DOHH2 (cell line): ENCODE measurements around the gene GLRA3.

Source experiments
- EZH2phosphoT487 ChIP-seq: fragments of 200-600 bp; sonication (generic); IDR thresholded peaks from 2 replicates; pipeline ENCODE4 v1.6.1; 2017; ENCODE audit warnings: borderline replicate concordance, mild to moderate bottlenecking, antibody characterized with exemption, low read length, moderate library complexity, mixed read lengths
- TF ChIP-seq, protein P1 (sequence below): fragments of 200-600 bp; sonication (generic); IDR thresholded peaks from one replicate; pipeline ENCODE4 v1.5.1; 2014; ENCODE audit warnings: antibody characterized with exemption, mild to moderate bottlenecking, low read depth, low read length; ENCODE audit not compliant: poor library complexity, severe bottlenecking

DNA sequence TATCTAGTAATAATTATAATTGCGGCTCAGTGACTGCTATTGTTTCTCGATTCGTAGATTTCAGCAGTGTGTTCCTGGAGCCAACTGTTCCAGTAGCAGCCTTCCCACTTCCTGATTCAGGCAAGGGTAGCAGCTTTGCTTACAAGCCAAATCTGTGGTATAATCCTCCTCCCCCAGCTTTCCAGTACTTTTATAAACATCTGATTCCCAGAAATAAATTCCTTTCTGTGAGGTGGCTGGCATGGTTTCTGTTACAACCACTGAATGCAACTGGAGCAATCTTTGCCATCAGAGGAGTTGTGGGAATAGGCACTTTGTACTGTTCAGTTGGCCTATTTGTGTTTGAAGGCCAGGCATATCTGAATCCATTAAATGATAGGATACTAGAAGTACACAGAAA lies 80.0 kb downstream of the GLRA3 start:
- TF ChIP-seq, protein P1, sequence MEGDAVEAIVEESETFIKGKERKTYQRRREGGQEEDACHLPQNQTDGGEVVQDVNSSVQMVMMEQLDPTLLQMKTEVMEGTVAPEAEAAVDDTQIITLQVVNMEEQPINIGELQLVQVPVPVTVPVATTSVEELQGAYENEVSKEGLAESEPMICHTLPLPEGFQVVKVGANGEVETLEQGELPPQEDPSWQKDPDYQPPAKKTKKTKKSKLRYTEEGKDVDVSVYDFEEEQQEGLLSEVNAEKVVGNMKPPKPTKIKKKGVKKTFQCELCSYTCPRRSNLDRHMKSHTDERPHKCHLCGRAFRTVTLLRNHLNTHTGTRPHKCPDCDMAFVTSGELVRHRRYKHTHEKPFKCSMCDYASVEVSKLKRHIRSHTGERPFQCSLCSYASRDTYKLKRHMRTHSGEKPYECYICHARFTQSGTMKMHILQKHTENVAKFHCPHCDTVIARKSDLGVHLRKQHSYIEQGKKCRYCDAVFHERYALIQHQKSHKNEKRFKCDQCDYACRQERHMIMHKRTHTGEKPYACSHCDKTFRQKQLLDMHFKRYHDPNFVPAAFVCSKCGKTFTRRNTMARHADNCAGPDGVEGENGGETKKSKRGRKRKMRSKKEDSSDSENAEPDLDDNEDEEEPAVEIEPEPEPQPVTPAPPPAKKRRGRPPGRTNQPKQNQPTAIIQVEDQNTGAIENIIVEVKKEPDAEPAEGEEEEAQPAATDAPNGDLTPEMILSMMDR: no peak
- no peak for TF ChIP-seq EZH2phosphoT487
